HepG2 (cell line): ENCODE results near the gene ACTN1. TPM values are rescaled to one million over a fixed set of nuclear protein-coding genes. Genes with fewer than 3 reads are reported as not detected.
A peak's percentile ranks its signal among the peaks of the same experiment; 100 is the strongest.

Experiments
- CEBPB ChIP-seq: IDR thresholded peaks from 2 replicates; pipeline ENCODE4 v1.6.1; 2011; ENCODE audit warnings: low read depth, low read length, improper control_type of control experiment, borderline replicate concordance
- EHMT2 ChIP-seq: fragments of 200-600 bp; sonication (generic); IDR thresholded peaks from 2 replicates; pipeline ENCODE4 v1.7.0; 2017; ENCODE audit warnings: antibody characterized with exemption, low read depth, low read length, borderline replicate concordance
- EP300 ChIP-seq, 3 experiments: sonication (generic) in 1 of 3; formaldehyde crosslinking in 1 of 3; IDR thresholded peaks; 2 replicates each; pipeline versions ENCODE4 v1.5.1 to v1.6.1; 2011 to 2020; ENCODE audit warnings: low read depth in 2 of 3, low read length in 2 of 3, borderline replicate concordance in 1 of 3, improper control_type of control experiment in 1 of 3, mild to moderate bottlenecking in 1 of 3, missing genetic modification reagents in 1 of 3, moderate library complexity in 1 of 3
- KMT2A ChIP-seq: sonication (generic); formaldehyde crosslinking; IDR thresholded peaks from 2 replicates; pipeline ENCODE4 v1.4.0; 2020; ENCODE audit warnings: missing genetic modification reagents
- MATR3 ChIP-seq: sonication (generic); formaldehyde crosslinking; IDR thresholded peaks from 2 replicates; pipeline ENCODE4 v1.4.0; 2020; ENCODE audit warnings: missing genetic modification reagents
- PHF20 ChIP-seq: sonication (generic); formaldehyde crosslinking; IDR thresholded peaks from 2 replicates; pipeline ENCODE4 v1.5.0; 2020; ENCODE audit warnings: mild to moderate bottlenecking, missing genetic modification reagents
- PHF21A ChIP-seq: sonication (generic); formaldehyde crosslinking; IDR thresholded peaks from 2 replicates; pipeline ENCODE4 v1.5.0; 2020; ENCODE audit warnings: mild to moderate bottlenecking, missing genetic modification reagents
- PHF8 ChIP-seq: sonication (generic); formaldehyde crosslinking; IDR thresholded peaks from 2 replicates; pipeline ENCODE4 v1.5.0; 2020; ENCODE audit warnings: missing genetic modification reagents
- POLR2A ChIP-seq, 2 experiments: IDR thresholded peaks; 2 replicates each; pipeline ENCODE4 v1.6.1; 2011; ENCODE audit warnings: low read depth in 2 of 2, low read length in 2 of 2, mild to moderate bottlenecking in 1 of 2, moderate library complexity in 1 of 2; ENCODE audit not compliant: insufficient read depth in 1 of 2
- RBM39 ChIP-seq: fragments of 200-400 bp; formaldehyde crosslinking; IDR thresholded peaks from one replicate; pipeline ENCODE4 v1.6.1; 2018; ENCODE audit warnings: antibody characterized with exemption, mild to moderate bottlenecking, low read depth, low read length; ENCODE audit not compliant: poor library complexity, severe bottlenecking
- SMC3 ChIP-seq: IDR thresholded peaks from 2 replicates; pipeline ENCODE4 v1.6.1; 2011; ENCODE audit warnings: low read length, improper control_type of control experiment
- SP140L ChIP-seq: sonication (generic); formaldehyde crosslinking; IDR thresholded peaks from 2 replicates; pipeline ENCODE4 v1.4.0; 2020; ENCODE audit warnings: missing genetic modification reagents, borderline replicate concordance
- SRF ChIP-seq: IDR thresholded peaks from 2 replicates; pipeline ENCODE4 v1.6.1; 2011; ENCODE audit warnings: mild to moderate bottlenecking, low read depth, low read length, moderate library complexity
- SRSF1 ChIP-seq: fragments of 200-400 bp; formaldehyde crosslinking; optimal IDR thresholded peaks from 2 replicates; pipeline ENCODE3; 2017; ENCODE audit warnings: mild to moderate bottlenecking, low read depth, low read length, moderate library complexity
- ZBTB3 ChIP-seq: sonication (generic); formaldehyde crosslinking; IDR thresholded peaks from 2 replicates; pipeline ENCODE4 v1.4.0; 2020; ENCODE audit warnings: low read depth, mild to moderate bottlenecking, moderate library complexity, missing genetic modification reagents, borderline replicate concordance
- ZC3H13 ChIP-seq: sonication (generic); formaldehyde crosslinking; IDR thresholded peaks from 2 replicates; pipeline ENCODE4 v1.8.1; 2023; ENCODE audit warnings: mild to moderate bottlenecking, missing genetic modification reagents, moderate library complexity
- ZFYVE20 ChIP-seq: sonication (generic); formaldehyde crosslinking; IDR thresholded peaks from 2 replicates; pipeline ENCODE4 v1.8.0; 2023; ENCODE audit warnings: low read depth, mild to moderate bottlenecking, moderate library complexity, missing genetic modification reagents, borderline replicate concordance
- ZMAT3 ChIP-seq: sonication (generic); formaldehyde crosslinking; conservative IDR thresholded peaks from 2 replicates; pipeline ENCODE4 v1.7.0; 2021; ENCODE audit warnings: missing genetic modification reagents
- ZNF180 ChIP-seq: sonication (generic); formaldehyde crosslinking; IDR thresholded peaks from 2 replicates; pipeline ENCODE4 v1.4.0; 2020; ENCODE audit warnings: low read depth, missing genetic modification reagents, borderline replicate concordance
- ZNF30 ChIP-seq: sonication (generic); formaldehyde crosslinking; IDR thresholded peaks from 2 replicates; pipeline ENCODE4 v1.5.0; 2020; ENCODE audit warnings: mild to moderate bottlenecking, missing genetic modification reagents
- ZNF33B ChIP-seq: sonication (generic); formaldehyde crosslinking; IDR thresholded peaks from 2 replicates; pipeline ENCODE4 v1.5.1; 2020; ENCODE audit warnings: mild to moderate bottlenecking, missing genetic modification reagents
- ZNF44 ChIP-seq: sonication (generic); formaldehyde crosslinking; IDR thresholded peaks from 2 replicates; pipeline ENCODE4 v1.5.1; 2020; ENCODE audit warnings: mild to moderate bottlenecking, missing genetic modification reagents
- ZNF460 ChIP-seq: sonication (generic); formaldehyde crosslinking; IDR thresholded peaks from 2 replicates; pipeline ENCODE4 v1.5.1; 2020; ENCODE audit warnings: missing genetic modification reagents, mild to moderate bottlenecking, borderline replicate concordance
- ZNF468 ChIP-seq: sonication (generic); formaldehyde crosslinking; IDR thresholded peaks from 2 replicates; pipeline ENCODE4 v1.8.0; 2022; ENCODE audit warnings: mild to moderate bottlenecking, moderate library complexity, missing genetic modification reagents
- ZSCAN20 ChIP-seq: sonication (generic); formaldehyde crosslinking; IDR thresholded peaks from 2 replicates; pipeline ENCODE4 v1.4.0; 2020; ENCODE audit warnings: missing genetic modification reagents, mild to moderate bottlenecking, borderline replicate concordance
- ZXDC ChIP-seq: sonication (generic); formaldehyde crosslinking; IDR thresholded peaks from 2 replicates; pipeline ENCODE4 v1.5.0; 2020; ENCODE audit warnings: mild to moderate bottlenecking, missing genetic modification reagents
- polyA plus RNA-seq, 8 experiments: library from polyadenylated mRNA; depleted of rRNA in 3 of 8; stranded (reverse) in 7 of 8; unstranded in 1 of 8; fragments of >200 nt; fragmentation: Illumina TruSeq in 4 of 8; extraction: Trizol in 4 of 8; gene quantifications; 2 replicates each; pipeline versions ENCODE4 v1.2.1 to v1.2.3, GENCODE V29; 2011 to 2016; ENCODE audit warnings: low read depth in 4 of 8, missing spikeins in 1 of 8, mixed read lengths in 1 of 8; ENCODE audit not compliant: insufficient read depth in 1 of 8
- total RNA-seq, 5 experiments: library from RNA; depleted of rRNA; stranded (reverse); fragments of >200 nt; fragmentation: Illumina TruSeq; extraction: Trizol; gene quantifications; 2 replicates each; pipeline ENCODE4 v1.2.3, GENCODE V29; 2016; ENCODE audit warnings: low read depth in 1 of 5
- TF ChIP-seq, protein P1 (sequence below): IDR thresholded peaks from 2 replicates; pipeline ENCODE4 v1.6.1; 2016; ENCODE audit warnings: mild to moderate bottlenecking

ACTN1 gene
- total and polyA plus RNA-seq, 2 of the 13 experiments (the other 11 are each of a cell fraction or from before 2014, with no cell fraction given), result 58.6 to 162 TPM

DNA sequence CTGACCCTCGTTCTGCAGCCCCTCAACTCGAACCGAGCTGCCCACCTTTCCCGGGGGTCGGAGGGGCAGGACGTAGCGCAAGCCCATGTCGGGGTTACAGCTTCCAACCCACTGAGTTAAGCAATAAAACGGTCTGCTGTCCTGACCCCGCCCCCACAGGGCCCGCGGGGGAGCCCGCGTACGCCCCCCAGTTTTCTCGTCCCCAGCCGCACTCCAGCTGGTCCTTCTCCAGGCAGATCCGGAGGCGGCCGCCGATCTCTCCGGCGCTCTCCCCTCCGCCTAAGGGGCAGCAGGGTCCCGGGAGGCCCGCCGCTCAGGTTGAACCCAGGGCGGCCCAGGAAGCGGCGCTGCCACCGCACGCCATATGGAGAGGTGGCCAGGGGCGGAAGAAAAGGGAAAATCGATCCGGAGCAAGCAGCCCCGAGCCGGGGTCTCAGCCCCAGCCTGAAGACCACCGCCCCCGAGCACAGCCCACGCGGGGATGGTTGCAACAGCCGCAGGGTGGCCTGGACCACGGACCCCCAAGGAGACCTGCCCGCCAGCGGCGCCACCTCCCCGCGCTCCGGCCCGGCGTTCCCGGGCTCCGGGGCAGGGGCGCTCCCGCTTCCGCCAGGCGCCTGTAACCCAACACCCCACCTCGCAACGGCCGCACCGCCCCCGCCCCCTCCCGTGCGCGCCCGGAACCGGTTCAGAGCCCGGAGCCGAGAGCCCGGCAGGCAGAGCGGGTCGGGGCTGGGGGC lies 760 bp downstream of the ACTN1 start (continued):
- no peak for TF ChIP-seq ZNF460 (CRISPR knock-in tag)
- TF ChIP-seq SRSF1, result peak; percentile 25
- 0 out of 2 replicates have a peak, but pooled peaks have one; percentile 26 for TF ChIP-seq ZSCAN20 (CRISPR knock-in tag)
- TF ChIP-seq PHF20 (CRISPR knock-in tag), result no peak
- TF ChIP-seq PHF8 (CRISPR knock-in tag), result peak; percentile 52
- TF ChIP-seq ZNF30, result no peak
- no peak for TF ChIP-seq ZC3H13 (CRISPR knock-in tag)
- TF ChIP-seq ZBTB3 (CRISPR knock-in tag), result 0 out of 2 replicates have a peak, but pooled peaks have one; percentile 6
- no peak for TF ChIP-seq ZNF180
- TF ChIP-seq ZNF468 (CRISPR knock-in tag), result no peak
- TF ChIP-seq ZNF44, result no peak
- TF ChIP-seq, protein P1, sequence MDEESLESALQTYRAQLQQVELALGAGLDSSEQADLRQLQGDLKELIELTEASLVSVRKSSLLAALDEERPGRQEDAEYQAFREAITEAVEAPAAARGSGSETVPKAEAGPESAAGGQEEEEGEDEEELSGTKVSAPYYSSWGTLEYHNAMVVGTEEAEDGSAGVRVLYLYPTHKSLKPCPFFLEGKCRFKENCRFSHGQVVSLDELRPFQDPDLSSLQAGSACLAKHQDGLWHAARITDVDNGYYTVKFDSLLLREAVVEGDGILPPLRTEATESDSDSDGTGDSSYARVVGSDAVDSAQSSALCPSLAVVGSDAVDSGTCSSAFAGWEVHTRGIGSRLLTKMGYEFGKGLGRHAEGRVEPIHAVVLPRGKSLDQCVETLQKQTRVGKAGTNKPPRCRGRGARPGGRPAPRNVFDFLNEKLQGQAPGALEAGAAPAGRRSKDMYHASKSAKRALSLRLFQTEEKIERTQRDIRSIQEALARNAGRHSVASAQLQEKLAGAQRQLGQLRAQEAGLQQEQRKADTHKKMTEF (CRISPR knock-in tag), result no peak
- peak; percentile 30 to 31; a peak in 2 of 4 replicates for TF ChIP-seq POLR2A (IDR thresholded peaks at IDR 0.05; ENCODE audit: insufficient read depth in 1 of 2, low read depth in 2 of 2, low read length in 2 of 2)
- no peak for TF ChIP-seq MATR3 (CRISPR knock-in tag)
- no peak for TF ChIP-seq PHF21A (CRISPR knock-in tag)
- peak; percentile 30 for TF ChIP-seq RBM39
- 0 out of 2 replicates have a peak, but pooled peaks have one; percentile 47 for TF ChIP-seq ZNF33B (CRISPR knock-in tag)
- no peak for TF ChIP-seq SMC3
- peak; percentile 51; the same call in 1 of the 2 replicates for TF ChIP-seq KMT2A (CRISPR knock-in tag)
- no peak for TF ChIP-seq SP140L (CRISPR knock-in tag)
- TF ChIP-seq EP300 (IDR thresholded peaks at IDR 0.05; ENCODE audit: low read depth in 2 of 2, low read length in 2 of 2), result no peak
- TF ChIP-seq EP300 (CRISPR knock-in tag; IDR thresholded peaks at IDR 0.05; ENCODE audit: borderline replicate concordance), result no peak
- no peak for TF ChIP-seq SRF
- TF ChIP-seq ZFYVE20 (CRISPR knock-in tag), result no peak
- TF ChIP-seq EHMT2, result no peak
- TF ChIP-seq CEBPB, result peak; percentile 52; the same call in 1 of the 2 replicates
- TF ChIP-seq ZMAT3 (CRISPR knock-in tag), result no peak
- no peak for TF ChIP-seq ZXDC
